Activated T-cell treated with anti-CD3 and anti-CD28 coated beads for 1 hour (primary cell): ENCODE measurements around the gene SEMA4D.

Experiments
- DNase-seq: peaks from one replicate; pipeline ENCODE4 v3.0.0-alpha.2; 2020; ENCODE audit warnings: low read depth

The SEMA4D gene

DNA sequence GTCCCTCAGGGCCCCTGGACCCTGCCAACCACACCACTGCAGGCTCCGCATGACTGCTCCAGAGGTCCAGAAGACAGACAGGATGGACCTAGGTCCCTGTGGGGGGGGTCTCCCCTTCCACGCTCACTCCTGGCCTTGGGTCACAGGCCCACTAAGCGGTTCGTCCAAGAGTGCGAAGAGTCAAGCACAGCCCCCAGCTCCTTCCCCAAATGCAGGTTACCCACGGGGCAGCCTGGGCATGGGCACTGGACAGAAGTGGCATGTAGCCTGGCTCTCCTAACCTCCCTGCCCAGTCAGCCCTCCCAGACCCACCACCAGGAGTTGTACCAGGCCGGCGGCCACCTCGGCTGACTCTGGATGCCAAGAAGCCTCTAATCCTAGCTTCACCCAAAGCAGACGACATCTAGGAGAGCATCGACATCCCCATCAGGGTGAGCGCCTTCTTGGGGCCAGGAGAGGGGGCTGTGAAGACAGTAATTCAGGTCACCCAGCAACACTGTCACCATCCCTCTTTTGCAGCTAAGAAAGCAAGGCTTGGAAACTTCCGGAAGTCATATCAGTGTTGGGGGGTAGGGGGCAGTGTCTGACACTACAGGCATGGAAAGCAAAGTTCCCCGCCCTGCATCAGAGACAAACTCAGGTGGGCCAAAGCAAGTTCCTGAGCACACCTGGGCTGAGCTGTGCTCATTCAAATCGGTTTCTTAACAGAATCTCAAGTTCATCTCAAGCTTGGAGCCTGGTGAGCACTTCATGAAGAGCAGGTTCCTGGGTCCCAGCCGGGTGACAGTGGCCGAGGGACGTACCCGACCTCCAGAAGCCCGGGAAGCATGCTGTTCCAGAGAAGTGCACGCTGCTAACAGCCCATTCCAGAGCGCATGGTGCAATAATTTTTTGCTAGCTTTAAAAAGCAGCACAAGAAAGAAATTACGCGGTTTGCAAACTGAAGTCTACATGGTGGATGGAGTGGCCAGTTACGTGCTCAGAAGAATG lies 68.7 kb downstream of the SEMA4D start:
- DNase-seq: peak; percentile 42

DNA sequence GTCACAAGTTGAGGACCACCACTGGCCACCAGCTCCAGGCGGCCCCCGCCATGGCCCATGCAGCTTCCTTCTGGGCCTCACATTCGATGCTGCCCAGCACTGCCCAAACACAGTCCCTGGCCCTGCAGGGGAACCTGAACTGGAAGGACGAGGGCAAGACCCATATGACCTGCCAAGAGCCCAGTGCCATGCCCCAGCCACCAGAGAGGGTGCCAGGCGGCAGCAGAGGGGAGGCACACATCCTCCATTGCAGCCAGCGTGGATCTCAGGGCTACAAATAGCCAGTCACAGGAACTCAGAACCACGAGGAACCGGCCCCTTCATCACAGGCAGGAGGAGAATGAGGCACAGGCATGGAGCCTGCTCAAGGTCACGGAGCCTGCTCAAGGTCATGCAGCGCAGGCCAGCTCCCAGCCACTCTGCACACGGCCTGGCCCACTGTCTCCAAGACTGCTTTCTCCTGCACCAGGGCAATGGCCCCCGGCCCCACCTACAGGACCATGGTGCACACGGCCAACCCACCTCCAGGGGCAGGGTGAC lies 69.6 kb downstream of the SEMA4D start:
- DNase-seq: no peak

DNA sequence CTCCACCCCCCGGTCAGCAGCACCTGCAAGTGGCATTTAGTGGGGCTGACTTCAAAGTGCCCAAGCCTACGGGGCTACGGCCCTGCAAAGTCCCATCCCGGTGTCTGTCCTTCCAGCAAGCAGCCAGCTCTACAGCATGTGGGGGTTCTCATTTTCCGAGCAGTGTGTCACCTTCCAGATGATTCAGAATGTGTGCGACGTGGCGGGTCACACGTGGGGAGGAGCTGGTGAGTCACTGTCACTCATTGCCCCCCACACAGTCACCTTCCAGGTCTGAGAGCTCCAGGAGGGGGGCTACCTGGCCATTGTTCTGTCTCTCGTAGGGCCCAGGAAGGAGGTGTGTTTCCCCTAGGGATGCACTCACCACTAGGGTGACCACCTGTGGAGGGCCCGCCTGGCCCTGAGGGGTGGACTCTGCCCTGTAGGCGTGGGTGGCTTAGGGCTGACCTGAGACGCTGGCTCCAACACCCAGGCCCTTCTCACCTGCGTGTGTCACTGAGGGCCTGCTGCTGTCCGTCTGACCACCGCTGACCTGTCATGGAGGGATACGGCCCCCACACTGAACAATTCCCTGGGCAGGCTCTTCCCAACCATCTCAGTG lies 70.2 kb downstream of the SEMA4D start:
- DNase-seq: peak; percentile 57

DNA sequence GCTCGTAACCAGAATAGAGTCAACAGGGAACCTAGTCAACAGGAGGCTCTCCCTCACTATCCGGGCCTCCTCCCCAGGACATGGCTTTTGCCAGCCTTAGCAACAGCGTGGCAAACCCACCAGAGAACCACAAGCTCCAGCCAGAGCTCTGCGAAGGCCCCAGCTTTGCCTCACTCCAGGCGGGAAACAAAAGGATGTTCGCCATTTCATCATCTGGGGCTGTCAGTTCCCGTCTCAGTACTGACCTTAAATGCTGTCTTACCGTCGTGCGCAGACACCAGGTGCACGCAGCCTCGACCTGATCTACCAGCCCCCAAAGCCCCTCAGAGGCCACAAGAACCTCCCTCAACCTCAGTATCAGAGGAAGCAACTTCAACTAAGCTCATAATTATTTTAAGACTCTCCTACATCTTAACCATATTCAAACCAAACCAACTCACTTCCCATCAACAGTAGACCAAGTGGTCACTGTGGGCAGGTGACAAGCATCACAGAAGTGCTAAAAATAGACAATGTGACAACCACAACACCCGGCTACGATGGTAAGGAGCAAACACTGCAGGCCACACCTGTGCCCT lies 71.4 kb downstream of the SEMA4D start:
- no peak for DNase-seq

DNA sequence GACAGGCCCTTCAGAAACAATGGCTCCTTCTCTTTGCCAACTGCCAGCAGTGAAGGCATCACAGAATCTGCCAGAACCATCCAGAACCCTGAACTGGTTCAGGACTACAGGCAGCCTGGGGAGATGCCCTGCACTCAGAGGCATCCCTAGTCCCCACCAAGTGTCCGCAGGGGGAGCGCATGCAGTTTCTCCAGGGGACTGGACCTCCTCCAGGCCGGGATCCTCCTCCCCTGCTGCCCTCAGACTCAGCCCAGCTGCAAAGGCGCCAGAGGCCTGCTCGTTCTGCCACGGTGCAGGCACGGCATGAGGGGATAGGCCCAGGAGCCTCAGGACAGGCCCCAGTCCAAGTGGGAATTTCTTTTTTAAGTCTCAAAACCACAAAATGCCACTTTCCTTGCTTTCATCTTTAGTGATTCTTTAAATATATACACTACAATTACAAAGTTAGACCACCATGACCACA lies 72.0 kb downstream of the SEMA4D start:
- DNase-seq: no peak

DNA sequence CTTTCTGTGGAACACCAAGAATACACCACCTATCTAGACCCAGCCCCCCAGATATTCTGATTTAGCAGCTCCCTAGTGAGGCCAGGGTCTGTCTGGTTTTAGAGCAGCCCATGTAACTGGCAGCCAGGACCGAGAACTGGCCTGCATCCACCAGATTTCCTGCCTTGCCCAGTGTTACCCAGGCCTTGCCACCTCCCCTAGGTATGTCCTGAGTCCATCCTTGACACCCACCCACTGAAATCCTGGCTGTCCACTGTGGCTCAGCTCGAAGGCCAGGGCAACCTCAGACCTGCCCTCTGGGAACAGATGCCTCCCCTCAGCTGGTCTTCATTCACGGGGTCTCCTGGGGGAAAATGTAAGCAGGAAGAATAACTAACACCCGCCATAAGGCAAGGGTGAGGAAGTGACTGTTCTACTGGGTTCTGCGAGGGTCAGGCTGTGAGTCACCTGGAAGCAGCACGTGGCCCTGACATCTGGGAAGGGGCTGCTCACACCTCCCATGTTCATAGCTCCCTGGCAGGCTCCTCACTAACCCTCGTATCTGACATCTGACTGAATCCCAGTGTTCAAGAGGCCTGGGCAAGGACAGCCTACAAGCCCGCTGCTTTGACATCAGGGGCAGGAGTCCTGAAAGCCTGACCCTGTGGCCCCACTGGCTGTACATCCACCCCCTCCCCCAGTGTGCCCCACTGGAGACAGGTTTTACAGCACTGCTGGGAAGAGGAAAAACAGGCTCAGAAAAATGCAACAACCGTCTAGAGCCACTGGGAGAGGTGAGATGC lies 72.7 kb downstream of the SEMA4D start:
- no peak for DNase-seq

DNA sequence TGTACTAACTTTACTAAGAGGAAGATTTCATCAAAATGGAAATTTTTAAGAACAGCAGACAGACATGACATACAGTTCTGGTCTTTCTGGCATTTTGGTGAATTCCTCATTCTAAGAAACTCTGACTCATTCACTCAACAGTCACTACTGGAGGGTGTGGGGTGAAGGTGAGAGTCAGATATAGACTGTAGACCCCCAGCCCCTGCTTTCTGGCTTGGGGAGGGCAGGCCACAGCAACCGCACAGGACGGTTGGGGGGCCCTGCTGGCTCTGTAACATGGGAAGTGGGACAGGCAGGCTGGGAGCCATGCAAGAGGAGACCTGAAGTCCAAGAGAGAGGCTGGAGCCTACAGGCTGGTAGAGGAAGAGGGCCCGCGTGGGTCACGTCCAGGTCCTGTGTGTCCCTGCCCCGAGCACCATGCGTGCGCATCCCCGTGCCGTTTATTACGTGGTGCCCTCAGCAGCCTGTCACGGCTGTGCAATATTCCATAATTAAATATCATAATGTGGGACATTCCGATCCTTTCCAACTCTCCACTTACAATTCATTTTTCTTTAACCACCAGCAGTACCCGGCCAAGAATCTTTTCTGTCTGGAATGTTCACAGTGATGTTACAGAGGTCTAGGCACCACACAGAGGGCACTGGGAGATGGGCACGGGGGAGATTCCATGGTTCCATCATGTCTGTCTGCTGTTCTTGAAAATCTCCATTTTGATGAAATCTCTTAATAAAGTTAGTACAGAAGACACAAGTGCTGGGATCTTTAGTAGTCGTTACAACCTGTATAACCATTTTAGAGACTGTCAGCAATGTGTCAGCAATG lies 75.5 kb downstream of the SEMA4D start:
- DNase-seq: peak; percentile 30

DNA sequence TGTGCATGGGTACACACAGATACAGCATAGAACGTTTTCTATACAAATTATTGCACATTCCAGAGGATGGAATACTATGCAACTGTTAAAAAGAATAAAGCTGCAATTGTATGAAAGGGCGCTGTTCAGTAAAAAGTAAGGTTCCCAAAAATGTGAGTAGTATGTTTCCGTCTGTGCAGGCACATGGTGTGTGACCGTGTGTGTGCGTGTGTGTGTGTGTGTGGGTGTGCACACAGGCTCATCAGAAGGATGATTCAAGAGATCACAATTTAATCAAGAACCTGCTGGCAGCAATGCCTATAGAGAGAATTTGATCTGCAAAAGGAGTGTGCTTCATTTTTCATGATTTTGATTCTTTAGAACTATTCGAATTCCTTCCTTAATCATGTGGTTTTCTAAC lies 76.3 kb downstream of the SEMA4D start:
- no peak for DNase-seq

DNA sequence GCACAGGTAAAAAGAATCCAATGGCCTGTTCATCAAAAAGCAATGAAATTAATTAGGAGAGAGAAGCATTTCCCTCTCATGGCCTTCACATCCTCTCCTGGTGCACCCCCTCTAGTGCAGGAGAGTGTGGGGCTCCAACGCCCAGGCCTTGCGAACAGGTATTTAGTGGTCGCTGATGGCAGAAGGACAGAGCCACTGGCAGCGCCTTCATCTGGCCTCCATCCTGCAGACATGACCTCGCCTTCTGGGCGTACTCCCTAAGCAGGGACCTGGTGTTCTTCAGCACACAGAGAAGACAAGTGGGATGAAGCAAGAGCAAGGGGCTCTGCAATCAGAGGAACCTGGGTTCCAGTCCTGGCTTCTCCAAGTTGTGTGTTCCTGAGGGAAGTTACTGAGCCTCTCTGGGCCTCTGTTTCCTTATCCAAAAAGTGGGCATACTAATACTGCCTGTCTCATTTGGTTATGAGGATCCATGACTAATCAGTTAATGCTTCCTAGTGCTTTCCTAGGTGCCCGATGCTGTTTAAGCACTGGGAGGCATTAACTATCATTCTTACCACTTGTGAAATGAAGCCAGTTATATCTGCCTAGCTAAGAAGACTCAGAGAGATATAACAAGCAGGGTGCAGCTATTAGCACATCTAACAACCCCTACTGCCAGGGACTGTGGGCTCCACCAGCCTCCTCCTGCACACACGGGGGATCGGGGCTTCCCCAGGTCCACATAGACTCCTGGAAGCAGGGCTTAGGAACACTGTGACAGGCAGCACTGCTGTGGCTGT lies 77.3 kb downstream of the SEMA4D start:
- no peak for DNase-seq

DNA sequence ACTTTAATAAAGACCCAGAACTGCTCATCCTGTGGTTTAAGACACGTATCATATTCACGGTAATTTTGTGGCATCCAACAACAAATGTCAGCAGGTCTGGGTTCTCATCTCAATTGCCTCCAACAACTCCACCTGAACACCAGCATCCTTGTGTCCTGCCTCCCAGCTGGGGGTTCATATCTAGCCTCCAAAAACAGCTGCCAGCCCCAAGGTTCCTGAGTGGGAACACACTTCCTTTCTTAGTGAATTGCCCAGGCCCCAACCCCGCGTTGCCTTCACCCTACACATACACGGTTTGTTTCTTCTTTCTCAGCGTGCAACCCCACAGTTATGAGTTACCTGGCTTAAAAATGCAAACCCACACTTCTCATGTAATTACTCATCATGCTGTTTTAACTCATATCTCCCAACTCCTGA lies 77.9 kb downstream of the SEMA4D start:
- no peak for DNase-seq

DNA sequence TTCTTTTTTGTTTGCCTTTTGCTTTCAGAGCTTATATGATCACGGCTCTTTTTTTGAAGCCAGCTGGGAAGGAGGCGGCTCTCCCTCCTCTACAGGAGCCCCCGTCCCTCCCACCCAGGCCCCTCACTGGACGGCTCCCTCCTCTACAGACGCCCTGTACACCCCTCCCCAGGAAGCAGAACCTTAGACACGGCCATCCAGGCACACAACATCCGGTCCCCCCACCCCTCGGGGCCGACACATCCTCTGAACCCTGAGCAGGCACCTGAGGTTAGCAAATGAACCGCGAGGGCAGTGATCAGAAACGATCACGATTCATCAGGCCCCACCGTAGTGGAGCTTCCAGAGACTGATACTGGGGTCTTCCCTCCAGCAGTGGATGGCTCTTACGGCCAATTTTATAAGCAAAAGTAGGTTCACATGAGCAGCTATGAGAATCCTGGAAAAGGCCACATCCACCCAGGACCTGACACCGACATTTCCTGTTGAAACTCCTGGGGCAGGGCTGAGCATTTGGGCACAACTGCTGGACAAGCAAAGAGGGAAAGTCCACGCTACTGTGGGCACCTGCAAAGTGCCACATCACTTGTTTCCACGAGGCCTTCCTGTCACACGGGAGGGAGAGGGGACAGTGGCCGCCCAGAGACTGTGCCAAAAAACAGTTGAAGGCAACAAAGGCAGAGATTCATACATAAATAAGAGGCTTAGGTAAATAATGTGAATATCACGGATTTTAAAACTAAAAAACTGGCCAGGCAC lies 78.9 kb downstream of the SEMA4D start:
- DNase-seq: peak; percentile 64

DNA sequence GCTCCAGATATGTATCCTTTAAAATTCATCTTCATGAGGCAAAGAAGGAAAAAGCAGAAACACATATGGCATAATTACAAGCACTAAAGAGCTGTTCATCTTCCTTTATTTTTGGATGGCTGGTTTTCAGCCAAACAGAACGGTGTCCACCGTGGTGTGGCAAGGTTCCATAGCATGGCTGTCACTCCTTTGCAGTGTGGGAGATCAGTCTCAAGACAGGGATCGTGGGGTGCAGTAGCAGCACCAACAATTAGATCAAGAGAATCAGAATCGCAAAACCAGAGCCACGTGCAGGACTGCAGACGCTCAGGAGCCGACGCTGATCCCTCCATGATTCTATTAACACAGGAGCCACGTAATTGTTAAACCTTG lies 79.5 kb downstream of the SEMA4D start:
- DNase-seq: no peak

DNA sequence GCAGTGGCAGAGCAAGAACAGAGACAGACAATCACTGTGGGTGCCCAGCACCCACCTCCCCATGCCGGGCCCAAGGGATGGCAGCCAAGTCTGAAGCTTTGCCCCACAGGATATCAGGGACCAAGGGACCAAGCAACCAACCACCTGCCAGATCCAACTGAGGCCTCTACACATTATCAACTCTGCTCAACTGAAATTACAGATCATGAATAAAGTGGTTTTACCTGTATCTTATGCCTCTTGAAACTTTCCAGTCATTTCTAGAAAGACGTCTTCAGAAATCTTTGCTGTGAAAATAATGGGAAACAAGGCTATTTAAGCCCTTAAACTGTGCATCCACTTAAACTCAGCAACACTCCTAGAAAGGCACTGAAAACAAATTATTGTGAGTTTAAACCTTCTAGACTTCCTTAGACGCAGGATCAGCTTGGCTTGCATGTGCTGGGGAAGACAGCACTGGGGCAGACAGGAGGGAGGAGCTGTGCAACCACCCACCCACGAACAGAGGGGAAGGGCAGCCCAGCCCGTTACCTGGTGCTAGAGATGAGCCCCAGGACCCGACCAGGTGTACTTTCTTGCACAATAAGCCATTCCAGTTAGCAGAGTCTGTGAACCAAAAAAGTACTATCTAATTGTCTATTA lies 80.0 kb downstream of the SEMA4D start:
- DNase-seq: no peak

DNA sequence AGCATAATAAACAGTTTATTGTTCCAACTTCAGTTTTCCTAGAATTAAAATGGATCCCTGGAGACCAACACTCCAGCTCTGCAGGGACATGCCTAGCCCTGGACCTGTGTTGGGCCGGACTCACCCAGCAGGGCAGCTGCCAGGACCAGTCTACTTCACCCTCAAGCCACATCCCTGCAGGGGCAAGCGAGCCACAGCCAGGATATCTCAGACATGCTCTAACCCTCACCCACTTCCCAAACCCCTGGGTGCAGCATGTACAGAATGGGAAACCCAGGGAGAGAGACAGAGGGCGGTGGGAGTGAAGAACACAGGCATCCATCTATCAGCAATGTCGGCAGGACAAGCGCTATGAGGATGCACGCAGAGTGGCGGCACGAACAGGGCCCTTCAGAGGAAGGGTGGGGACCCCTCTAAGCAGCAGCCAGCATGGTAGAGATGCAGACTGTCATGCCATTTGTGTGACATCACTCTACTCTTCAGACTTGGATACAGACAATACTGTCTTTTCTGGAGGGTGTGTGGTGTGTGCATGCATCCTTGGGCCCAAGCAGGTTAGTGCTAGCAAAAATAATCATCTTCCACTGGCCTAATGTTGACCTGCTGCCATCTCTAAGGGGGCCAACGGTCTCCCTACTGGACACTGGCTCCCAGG lies 83.1 kb downstream of the SEMA4D start:
- no peak for DNase-seq

DNA sequence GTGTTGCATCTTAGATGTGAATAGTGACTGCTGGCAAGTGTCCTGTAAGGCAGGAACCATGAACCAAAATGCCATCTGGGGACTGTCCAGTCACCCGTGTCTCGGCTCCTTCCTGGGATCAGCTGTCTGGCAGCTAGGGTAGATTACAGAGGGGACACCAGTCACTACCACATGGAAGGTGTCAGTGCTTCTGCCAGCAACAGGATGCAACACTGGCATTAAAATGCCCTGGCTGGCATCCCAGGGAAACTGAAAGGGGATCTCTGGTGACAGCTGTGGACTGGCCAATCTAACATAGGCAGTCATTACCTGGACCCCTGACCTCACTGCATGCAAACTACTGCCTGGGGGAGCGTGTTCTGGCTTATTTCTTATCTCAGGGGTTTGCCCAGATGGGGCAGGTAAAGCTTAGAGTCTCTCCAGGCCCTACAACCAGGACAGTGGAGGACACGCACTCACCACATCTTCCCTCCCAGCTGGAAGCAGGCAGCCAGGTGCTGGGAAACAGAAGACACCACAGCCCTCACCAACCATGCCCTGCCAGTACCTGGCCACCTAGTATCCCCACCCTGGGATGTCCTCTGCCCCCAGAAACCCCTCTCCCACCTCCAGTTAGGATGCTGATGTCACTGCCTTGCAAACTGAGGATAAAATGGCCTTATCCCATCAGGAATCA lies 83.8 kb downstream of the SEMA4D start:
- no peak for DNase-seq

DNA sequence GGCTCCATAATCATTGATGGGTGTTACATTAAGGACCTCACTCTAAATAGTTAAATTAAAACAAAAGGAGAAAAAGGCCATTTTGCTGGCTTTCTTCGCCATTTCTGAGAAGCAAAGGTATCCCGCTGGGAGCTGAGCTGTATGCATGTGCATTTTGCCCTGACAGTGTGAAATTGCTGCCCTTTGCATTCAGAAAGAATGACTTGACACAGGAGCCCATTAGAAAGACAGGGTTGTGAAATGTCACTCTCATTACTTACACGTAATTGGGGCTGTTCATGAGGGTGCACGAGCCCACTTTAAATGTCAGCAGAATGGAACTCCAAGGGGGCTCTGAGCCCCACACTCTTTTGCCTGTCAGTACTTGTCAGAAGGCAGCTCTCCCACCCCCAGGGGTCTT lies 85.0 kb downstream of the SEMA4D start:
- no peak for DNase-seq

DNA sequence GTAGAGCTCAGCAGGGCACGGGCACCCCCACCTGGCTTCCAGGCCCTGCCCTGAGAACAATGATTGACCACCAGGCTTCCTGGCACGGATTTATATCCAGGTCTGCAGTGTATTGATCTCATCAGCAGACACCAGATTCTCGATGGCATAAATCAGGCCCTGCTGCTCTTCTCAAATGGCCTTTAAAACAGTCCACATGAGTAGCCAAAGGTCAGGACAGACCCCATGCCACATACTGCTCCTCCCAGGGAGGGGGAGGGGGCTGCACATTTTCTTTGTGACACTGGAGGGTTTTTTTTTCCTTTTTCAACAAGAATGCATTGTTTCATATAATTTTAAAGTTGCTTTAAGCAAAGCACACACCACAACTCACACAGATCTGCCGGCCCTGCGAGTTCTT lies 85.4 kb downstream of the SEMA4D start:
- DNase-seq: no peak

DNA sequence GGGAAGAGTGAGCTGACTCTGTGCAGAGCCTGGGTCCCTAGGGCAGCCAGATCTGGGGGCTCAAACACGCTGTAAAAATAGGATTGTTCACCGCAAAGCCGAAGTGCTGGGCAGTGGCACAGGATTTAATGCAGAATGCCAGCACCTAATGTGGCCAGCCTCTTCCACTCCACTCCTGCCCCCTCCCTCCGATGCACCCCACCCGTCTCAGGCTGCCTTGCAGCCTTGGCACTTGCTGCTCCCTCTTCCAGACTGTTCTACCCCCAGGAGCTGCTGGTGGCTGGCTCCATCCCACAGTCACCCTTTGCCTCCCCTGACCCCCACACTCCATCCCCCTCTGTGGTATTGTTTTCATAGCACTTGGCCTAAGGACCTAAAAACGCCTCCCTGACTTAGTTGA lies 86.2 kb downstream of the SEMA4D start:
- DNase-seq: no peak
